AG04450 (cell line): ENCODE results near the gene B3GAT1. TPM values are rescaled to one million over a fixed set of nuclear protein-coding genes. Genes with fewer than 3 reads are reported as not detected.

Experiments
- CTCF ChIA-PET: fragments of 300-600, 350-600 bp; formaldehyde crosslinking; extraction: SDS; loops from one replicate; lab custom pipeline; 2022; ENCODE audit warnings: antibody characterized with exemption, inconsistent platforms; lab: Charles Lee
- POLR2A ChIA-PET: fragments of 350-600 bp; formaldehyde crosslinking; extraction: SDS; loops from one replicate; lab custom pipeline; 2021; ENCODE audit warnings: antibody characterized with exemption, inconsistent platforms; lab: Yijun Ruan, JAX
- DNase-seq: peaks from one replicate; pipeline ENCODE4 v3.0.0-alpha.2; 2011; ENCODE audit warnings: low read depth, low spot score
- H3K27ac ChIP-seq: one replicate; pipeline ENCODE4 v1.5.1; 2012; ENCODE audit warnings: low read depth, low read length, control low read depth
- H3K27me3 ChIP-seq: one replicate; pipeline ENCODE4 v1.6.0; 2012; ENCODE audit warnings: low read length; ENCODE audit not compliant: control insufficient read depth, insufficient read depth
- H3K4me3 ChIP-seq: 2 replicates; pipeline ENCODE4 v1.5.1; 2011; ENCODE audit warnings: mild to moderate bottlenecking, low read depth, low read length, control low read depth
- H3K9me3 ChIP-seq: 2 replicates; pipeline ENCODE4 v1.5.1; 2012; ENCODE audit warnings: low read length; ENCODE audit not compliant: control insufficient read depth, insufficient read depth
- CTCF ChIP-seq: IDR thresholded peaks from 2 replicates; pipeline ENCODE4 v1.5.1; 2011; ENCODE audit warnings: low read depth, low read length, control low read depth, inconsistent platforms
- polyA plus RNA-seq: library from polyadenylated mRNA; depleted of rRNA; stranded (reverse); fragments of >200 nt; gene quantifications from 2 replicates; pipeline ENCODE4 v1.2.3, GENCODE V29; 2011

B3GAT1 gene
- polyA plus RNA-seq, 1 experiment = not detected

DNA sequence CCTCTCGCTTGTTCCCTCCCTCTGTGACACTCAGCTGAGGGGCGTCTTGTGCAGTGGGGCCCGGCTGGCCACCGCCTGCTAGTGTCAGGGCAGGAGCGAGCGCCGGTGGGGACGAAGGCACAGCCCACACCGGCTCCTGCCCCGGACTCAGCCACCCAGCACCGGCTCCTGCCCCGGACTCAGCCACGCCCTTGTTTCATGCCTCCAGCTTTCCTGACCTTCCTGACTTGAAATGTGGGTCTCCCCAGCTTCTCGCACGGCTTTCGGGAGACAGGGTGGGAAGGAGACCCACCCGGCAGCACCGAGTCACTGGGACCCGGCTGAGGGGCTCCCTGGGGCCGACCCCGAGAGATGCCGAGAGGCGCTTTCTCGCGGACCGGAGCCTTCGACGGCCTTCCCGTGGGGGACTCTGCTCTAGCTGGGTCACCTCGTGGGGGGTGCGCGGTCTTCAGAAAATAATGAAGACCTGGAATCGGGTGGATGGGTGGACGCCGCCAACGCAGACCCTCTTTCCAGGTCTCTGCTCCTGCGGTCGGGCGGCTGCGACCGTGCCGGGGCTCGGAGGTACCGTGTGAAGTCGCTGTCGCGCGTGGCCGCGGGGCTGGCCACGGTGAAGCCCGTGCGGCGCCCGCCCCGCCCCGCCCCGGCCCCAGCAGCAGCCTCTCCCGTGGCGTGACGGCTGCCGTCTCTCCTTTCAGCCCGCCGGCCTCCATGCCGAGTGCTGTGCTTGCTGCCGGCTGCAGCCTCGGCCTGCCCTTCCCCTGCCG, 70.1 kb downstream of the B3GAT1 start:
- ChIA-PET POLR2A (no interaction called here), CTCF (no interaction called here)
- Histone ChIP-seq H3K9me3 (peaks cover 20% of the 10 kb centered on the region), H3K27ac (no peak overlapping the region), H3K4me3 (no peak overlapping the region), H3K27me3 (no peaks in the 10 kb centered on the region)
- TF ChIP-seq CTCF = no peak
- DNase-seq = no peak

GRCh38 chr11:134340354-134340964, 71.6 kb downstream of the B3GAT1 start:
- no peak for TF ChIP-seq CTCF
- H3K27ac ChIP-seq = no peak overlapping the region
- peaks cover 17% of the 10 kb centered on the region for H3K9me3 ChIP-seq
- no peaks in the 10 kb centered on the region for H3K27me3 ChIP-seq
- H3K4me3 ChIP-seq = no peak overlapping the region
- no peak for DNase-seq
- POLR2A ChIA-PET = no interaction called here
- CTCF ChIA-PET = no interaction called here

GRCh38 chr11:134339756-134340155, 72.3 kb downstream of the B3GAT1 start:
- CTCF ChIA-PET = no interaction called here

DNA sequence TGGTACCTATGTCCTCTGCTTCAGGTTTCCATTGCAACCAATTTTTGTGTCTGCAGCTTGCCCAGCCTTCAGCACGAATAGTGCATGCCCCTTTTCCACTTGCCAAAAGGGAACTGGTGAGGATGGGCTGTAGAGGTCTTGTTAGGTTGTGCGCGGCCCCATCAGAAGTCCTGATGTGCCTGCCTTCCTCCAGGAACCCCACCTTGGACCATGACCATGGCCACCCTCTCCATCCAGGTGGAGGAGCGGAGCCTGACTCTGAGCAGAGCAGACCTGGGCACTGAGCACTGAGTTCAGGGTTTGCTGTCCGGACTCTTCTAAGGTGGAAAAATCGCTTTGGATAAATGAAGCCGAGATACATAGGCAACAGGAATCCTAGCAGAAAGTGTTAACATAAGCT, 73.4 kb downstream of the B3GAT1 start:
- CTCF ChIA-PET = no interaction called here

More at GRCh38 chr11:134339756-134340155, 72.3 kb downstream of the B3GAT1 start:
- Histone ChIP-seq H3K9me3 (peaks cover 17% of the 10 kb centered on the region), H3K27ac (no peak overlapping the region), H3K27me3 (no peaks in the 10 kb centered on the region), H3K4me3 (no peak overlapping the region)
- no peak for DNase-seq
- POLR2A ChIA-PET = no interaction called here
- no peak for TF ChIP-seq CTCF

More for the DNA sequence above, 73.4 kb downstream of the B3GAT1 start:
- POLR2A ChIA-PET = no interaction called here
- TF ChIP-seq CTCF = no peak
- H3K27me3 ChIP-seq = no peaks in the 10 kb centered on the region
- no peak overlapping the region for H3K27ac ChIP-seq
- DNase-seq = no peak
- peaks cover 17% of the 10 kb centered on the region for H3K9me3 ChIP-seq
- H3K4me3 ChIP-seq = no peak overlapping the region
